Esophagus muscularis mucosa (tissue), 4 donors: Measurements from ENCODE around the gene PTN. TPM values are rescaled to one million over a fixed set of nuclear protein-coding genes. Genes with fewer than 3 reads are reported as not detected.
"Not testable (repeated sequence)": the region's sequence is repeated elsewhere in the genome, so short reads cannot be mapped to it uniquely, and the experiment has no call there.

Source experiments
- DNase-seq: peaks from one replicate; pipeline ENCODE4 v3.0.0-alpha.2; 2017; ENCODE audit errors: extremely low spot score
- H3K27ac ChIP-seq, 4 donors: fragments of 200-600 bp; sonication (generic); replicated peaks in 1 of 4; 1 replicate in 3 of 4; 2 replicates in 1 of 4; pipeline ENCODE4 v1.5.1; 2016 to 2019; ENCODE audit warnings: mild to moderate bottlenecking in 1 of 4
- H3K27me3 ChIP-seq, 4 donors: fragments of 200-600 bp; sonication (generic); one replicate each; pipeline versions ENCODE4 v1.5.1 to v1.6.0; 2016 to 2019
- H3K36me3 ChIP-seq, 4 donors: fragments of 200-600 bp; sonication (generic); one replicate each; pipeline ENCODE4 v1.5.1; 2016 to 2019
- H3K4me1 ChIP-seq, 4 donors: fragments of 200-600 bp; sonication (generic); one replicate each; pipeline ENCODE4 v1.5.1; 2016 to 2019
- H3K4me3 ChIP-seq, 4 donors: fragments of 200-600 bp; sonication (generic); 1 replicate in 2 of 4; 2 replicates in 2 of 4; pipeline ENCODE4 v1.5.1; 2016 to 2019; ENCODE audit warnings: mild to moderate bottlenecking in 4 of 4, moderate library complexity in 1 of 4
- H3K9me3 ChIP-seq, 4 donors: fragments of 200-600 bp; sonication (generic); 1 replicate in 3 of 4; 2 replicates in 1 of 4; pipeline ENCODE4 v1.5.1; 2016 to 2019
- EP300 ChIP-seq: sonication (generic); formaldehyde crosslinking; IDR thresholded peaks from one replicate; pipeline ENCODE4 v1.6.1; 2017; ENCODE audit warnings: antibody characterized with exemption
- POLR2A ChIP-seq: fragments of 450-650 bp; IDR thresholded peaks from one replicate; pipeline ENCODE4 v1.6.1; 2017; ENCODE audit warnings: antibody characterized with exemption, moderate library complexity, mild to moderate bottlenecking, low read depth
- POLR2AphosphoS5 ChIP-seq, 2 donors: sonication (generic); formaldehyde crosslinking; IDR thresholded peaks; one replicate each; pipeline ENCODE4 v1.6.1; 2017; ENCODE audit warnings: antibody characterized with exemption in 2 of 2
- WGBS: methylation state at CpG from one replicate; pipeline ENCODE4 v1.1.5; 2018; 5-methylcytosine and 5-hydroxymethylcytosine counted together
- intact Hi-C: fragments of 100-400 bp; cut with DNase I; formaldehyde crosslinking; loops from one replicate; pipeline ENCODE4 v1.15.1; 2023
- total RNA-seq, 4 donors: library from RNA; depleted of rRNA; stranded (reverse); fragments of >200 nt; gene quantifications; one replicate each; pipeline versions ENCODE4 v1.1.0 to v1.2.1, GENCODE V29; 2016
- TF ChIP-seq, protein P1 (sequence below), 3 experiments: fragments of 200-600 bp in 2 of 3; fragments of 450-650 bp in 1 of 3; sonication (generic) in 2 of 3; IDR thresholded peaks; one replicate each; pipeline ENCODE4 v1.5.1; 2017 to 2019; ENCODE audit warnings: antibody characterized with exemption in 3 of 3, mild to moderate bottlenecking in 2 of 3, moderate library complexity in 1 of 3

PTN gene
- total RNA-seq, 4 donors from 2014 or later, result 5.4 to 9.2 (median 7.1) TPM

DNA sequence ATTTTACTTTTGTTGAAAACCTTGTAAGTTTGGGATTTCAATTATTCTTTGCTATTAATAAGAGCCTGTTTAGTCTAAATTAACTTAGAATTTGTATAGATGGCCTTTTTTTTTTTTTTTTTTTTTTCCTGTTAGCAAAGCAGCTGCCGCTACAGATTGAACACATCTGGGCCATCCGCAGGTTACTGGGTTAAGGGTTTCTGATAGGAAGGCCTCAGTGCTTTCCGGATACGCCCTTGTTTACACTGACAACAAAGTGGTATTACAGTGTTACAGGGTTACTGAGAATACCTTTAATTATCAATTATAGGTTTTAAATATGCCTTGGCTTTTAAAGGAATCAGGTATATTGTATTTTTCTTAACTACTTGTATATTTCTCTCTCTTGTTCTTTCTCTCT lies 76.8 kb downstream of the PTN start:
- Histone ChIP-seq H3K27ac (no peak overlapping the region), H3K36me3 (no peaks in the 10 kb centered on the region), H3K4me1 (no peaks in the 10 kb centered on the region), H3K9me3 (no peaks in the 10 kb centered on the region), H3K4me3 (no peak overlapping the region), H3K27me3 (no peaks in the 10 kb centered on the region)
- TF ChIP-seq POLR2AphosphoS5 (IDR thresholded peaks at IDR 0.05) (no peak), POLR2A (no peak), EP300 (no peak)
- TF ChIP-seq, protein P1, sequence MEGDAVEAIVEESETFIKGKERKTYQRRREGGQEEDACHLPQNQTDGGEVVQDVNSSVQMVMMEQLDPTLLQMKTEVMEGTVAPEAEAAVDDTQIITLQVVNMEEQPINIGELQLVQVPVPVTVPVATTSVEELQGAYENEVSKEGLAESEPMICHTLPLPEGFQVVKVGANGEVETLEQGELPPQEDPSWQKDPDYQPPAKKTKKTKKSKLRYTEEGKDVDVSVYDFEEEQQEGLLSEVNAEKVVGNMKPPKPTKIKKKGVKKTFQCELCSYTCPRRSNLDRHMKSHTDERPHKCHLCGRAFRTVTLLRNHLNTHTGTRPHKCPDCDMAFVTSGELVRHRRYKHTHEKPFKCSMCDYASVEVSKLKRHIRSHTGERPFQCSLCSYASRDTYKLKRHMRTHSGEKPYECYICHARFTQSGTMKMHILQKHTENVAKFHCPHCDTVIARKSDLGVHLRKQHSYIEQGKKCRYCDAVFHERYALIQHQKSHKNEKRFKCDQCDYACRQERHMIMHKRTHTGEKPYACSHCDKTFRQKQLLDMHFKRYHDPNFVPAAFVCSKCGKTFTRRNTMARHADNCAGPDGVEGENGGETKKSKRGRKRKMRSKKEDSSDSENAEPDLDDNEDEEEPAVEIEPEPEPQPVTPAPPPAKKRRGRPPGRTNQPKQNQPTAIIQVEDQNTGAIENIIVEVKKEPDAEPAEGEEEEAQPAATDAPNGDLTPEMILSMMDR (IDR thresholded peaks at IDR 0.05), result no peak
- intact Hi-C loops, result no loop called here
- 78% methylated on average over 4 of the region's 4 CpGs for WGBS
- no peak for DNase-seq

DNA sequence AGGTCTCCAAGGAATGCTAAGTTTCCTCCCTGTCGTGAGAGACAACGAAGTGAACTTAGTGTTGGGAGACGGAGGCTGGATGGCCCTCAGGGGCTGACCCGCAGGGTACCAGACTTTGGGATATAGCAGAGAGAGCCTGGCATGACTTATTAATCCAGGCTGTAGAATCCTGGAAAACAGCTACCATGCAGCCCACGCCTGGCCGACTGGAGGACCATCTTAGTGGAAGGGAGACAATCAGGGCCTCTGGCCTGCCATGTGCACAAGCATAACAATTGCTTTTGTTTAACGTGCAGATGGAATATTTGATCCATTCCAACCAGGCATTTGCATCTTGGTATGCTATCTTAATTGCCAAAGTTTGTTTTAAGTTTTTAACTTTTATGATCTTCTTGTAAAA lies 78.1 kb downstream of the PTN start:
- 91% methylated on average over 7 of the region's 7 CpGs for WGBS

DNA sequence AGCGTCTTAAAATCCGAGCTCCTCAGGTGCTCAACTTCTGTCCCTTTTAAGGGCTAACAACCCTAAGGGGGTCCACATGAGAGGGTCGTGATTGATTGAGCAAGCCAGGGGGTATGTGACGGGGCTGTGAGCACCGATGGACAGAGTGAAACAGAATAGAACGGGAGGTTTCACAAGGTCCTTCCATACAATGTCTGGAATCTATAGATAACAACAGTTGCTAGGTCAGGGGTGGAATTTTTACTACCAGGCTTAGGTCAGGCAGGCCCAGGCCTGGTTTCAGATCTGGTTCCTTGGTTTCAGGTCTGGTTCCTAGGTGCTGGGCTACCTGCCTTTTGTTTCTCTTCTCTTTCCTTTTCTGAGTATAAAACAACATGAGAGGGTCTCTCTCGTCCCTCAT lies 80.9 kb downstream of the PTN start:
- Histone ChIP-seq H3K9me3 (no peaks in the 10 kb centered on the region), H3K27ac (no peak overlapping the region), H3K27me3 (no peaks in the 10 kb centered on the region), H3K4me1 (no peaks in the 10 kb centered on the region), H3K4me3 (no peak overlapping the region), H3K36me3 (no peaks in the 10 kb centered on the region)
- intact Hi-C loops, result no loop called here
- WGBS, result 93% methylated on average over 7 of the region's 7 CpGs
- no peak for DNase-seq
- no peak for TF ChIP-seq POLR2A
- no peak for TF ChIP-seq EP300
- TF ChIP-seq POLR2AphosphoS5 (IDR thresholded peaks at IDR 0.05), result no peak
- TF ChIP-seq, protein P1 (IDR thresholded peaks at IDR 0.05), result no peak

More for the DNA sequence above, 78.1 kb downstream of the PTN start:
- H3K4me3 ChIP-seq, H3K9me3 ChIP-seq, intact Hi-C loops, DNase-seq, H3K27me3 ChIP-seq, H3K36me3 ChIP-seq, H3K4me1 ChIP-seq, H3K27ac ChIP-seq: not testable (repeated sequence)

DNA sequence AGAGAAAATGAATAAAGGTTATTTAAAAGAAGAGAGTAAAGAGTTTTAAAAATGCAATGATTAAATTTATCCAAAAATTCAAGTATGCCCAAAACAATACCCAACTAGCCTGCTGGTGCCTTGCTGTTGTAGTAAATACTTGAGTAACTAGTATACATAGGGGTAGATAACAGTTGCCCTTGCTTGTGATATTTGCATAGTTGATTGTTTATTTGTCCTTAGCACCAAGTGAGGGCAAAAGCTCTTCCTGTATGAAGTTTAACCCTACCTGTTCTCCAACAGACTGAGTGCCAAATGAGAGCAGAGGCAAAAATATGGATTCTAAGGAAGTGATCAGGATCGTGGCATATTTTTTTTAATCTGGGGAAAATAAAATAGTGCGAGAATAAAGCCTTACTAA lies 85.0 kb downstream of the PTN start:
- H3K9me3 ChIP-seq, result no peaks in the 10 kb centered on the region
- H3K4me3 ChIP-seq, result no peak overlapping the region
- DNase-seq, result no peak
- no peaks in the 10 kb centered on the region for H3K36me3 ChIP-seq
- TF ChIP-seq POLR2AphosphoS5 (IDR thresholded peaks at IDR 0.05) (no peak), EP300 (no peak), POLR2A (no peak)
- TF ChIP-seq, protein P1 (IDR thresholded peaks at IDR 0.05), result no peak
- no peak overlapping the region for H3K27ac ChIP-seq
- WGBS, result 88% methylated on average over 2 of the region's 2 CpGs
- intact Hi-C loops, result no loop called here
- no peaks in the 10 kb centered on the region for H3K27me3 ChIP-seq
- no peaks in the 10 kb centered on the region for H3K4me1 ChIP-seq

DNA sequence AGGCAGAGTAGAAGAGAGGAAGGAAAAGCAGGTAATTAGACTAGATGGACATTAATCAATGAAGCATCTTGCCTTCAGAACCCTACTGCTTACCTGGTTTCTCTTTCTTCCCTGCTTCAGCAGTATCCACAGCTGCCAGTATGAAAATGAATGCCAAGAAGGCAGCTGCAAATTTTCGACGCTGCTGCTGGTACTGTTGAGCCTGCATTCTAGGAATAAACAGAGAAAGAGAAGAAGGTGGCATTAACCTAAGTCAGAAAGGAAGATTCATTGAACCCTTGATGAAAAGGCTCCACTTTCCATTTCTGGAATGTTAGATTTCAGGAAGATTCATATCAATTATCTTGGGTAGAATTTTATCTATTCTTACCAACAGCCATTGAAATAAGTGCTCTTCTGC lies 88.8 kb downstream of the PTN start:
- Histone ChIP-seq H3K36me3 (no peaks in the 10 kb centered on the region), H3K4me1 (no peaks in the 10 kb centered on the region), H3K27me3 (no peaks in the 10 kb centered on the region), H3K4me3 (no peak overlapping the region), H3K27ac (no peak overlapping the region), H3K9me3 (no peaks in the 10 kb centered on the region)
- TF ChIP-seq, protein P1 (IDR thresholded peaks at IDR 0.05), result no peak
- no peak for TF ChIP-seq POLR2A
- no peak for TF ChIP-seq EP300
- intact Hi-C loops, result no loop called here
- DNase-seq, result no peak
- WGBS, result 77% methylated on average over 2 of the region's 2 CpGs
